ENCODE data around the gene AGPAT3.

Gene AGPAT3

DNA sequence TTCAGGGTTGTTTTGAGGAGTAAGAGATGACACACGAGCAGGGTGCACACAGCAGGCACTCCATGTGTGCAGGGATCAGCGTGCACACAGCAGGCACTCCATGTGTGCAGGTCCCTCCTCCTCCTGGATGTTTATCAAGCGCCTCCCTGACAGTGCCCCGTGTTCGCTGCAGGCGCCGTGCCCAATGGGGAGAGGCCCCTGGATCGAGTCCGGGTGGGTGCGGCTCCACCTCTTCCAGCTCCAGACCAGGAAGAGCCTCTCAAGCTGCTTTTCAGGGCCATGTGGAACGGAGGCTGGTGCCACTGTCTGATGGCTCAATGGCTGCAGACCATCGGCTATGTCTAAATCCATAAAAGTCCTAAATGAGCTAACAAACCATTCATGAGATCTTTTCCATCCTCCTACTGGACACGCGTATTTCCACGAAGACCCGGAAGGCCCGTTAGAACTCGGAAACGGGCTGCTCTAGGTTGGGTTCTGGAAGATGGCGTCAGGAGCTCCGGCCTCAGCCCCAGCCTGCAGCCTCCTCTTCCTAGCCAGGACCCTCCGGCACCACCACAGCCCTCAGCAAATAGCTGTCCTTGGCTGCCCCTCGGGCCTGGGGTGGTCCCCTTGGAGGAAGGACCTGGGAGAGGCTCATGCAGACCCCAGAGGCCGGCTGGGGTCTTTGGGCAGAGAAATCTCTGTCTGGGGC lies 39.6 kb upstream of the AGPAT3 start:
- Histone ChIP-seq H3K36me3 (ENCODE audit: control insufficient read depth, insufficient read depth, low read length) (no peaks in the 10 kb centered on the region), H3K4me3 (ENCODE audit: low read depth, low read length) (no peak overlapping the region), H3K9ac (ENCODE audit: low read depth, low read length) (no peak overlapping the region), H3K27me3 (ENCODE audit: control insufficient read depth, insufficient read depth, low read length) (no peaks in the 10 kb centered on the region), H3K9me3 (ENCODE audit: control insufficient read depth, insufficient read depth, low read length) (no peaks in the 10 kb centered on the region), H3K4me1 (ENCODE audit: control insufficient read depth, insufficient read depth, low read length) (no peaks in the 10 kb centered on the region)

DNA sequence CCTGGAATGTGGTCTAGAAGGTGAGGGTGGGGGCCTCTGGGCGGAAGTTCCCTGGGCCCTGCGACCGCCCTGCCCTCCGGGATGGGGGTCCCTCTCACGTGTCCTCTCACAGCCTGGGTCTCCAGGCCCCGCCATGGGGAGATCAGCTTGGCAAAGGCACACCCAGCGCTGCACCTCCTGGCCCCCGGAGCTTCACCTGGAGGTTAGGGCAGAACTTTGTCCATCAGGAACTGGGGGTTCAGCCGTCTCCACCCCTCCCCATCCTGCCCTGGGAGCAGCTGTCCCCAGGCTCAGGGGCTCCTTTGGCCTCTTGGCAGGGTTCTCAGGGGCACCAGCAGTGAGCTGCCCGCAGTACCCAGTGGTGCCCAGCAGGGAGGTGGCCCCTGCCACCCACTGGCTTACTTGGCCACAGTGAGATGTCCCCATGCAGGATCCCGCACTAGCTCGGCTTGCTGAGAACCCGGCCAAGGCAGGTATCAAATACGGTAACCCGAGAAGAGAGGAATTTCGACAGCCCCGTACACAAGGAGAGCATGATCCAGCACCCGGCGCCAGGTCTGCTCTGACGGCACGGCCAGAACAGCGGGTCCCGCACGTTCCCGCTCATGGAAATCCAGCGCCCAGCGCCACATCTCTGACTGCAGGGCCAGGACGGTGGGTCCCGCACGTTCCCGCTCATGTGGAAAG lies 38.9 kb upstream of the AGPAT3 start:
- Histone ChIP-seq H3K9me3 (ENCODE audit: control insufficient read depth, insufficient read depth, low read length) (no peaks in the 10 kb centered on the region), H3K4me3 (ENCODE audit: low read depth, low read length) (no peak overlapping the region), H3K27me3 (ENCODE audit: control insufficient read depth, insufficient read depth, low read length) (no peaks in the 10 kb centered on the region), H3K36me3 (ENCODE audit: control insufficient read depth, insufficient read depth, low read length) (no peaks in the 10 kb centered on the region), H3K4me1 (ENCODE audit: control insufficient read depth, insufficient read depth, low read length) (no peaks in the 10 kb centered on the region), H3K9ac (ENCODE audit: low read depth, low read length) (no peak overlapping the region)

DNA sequence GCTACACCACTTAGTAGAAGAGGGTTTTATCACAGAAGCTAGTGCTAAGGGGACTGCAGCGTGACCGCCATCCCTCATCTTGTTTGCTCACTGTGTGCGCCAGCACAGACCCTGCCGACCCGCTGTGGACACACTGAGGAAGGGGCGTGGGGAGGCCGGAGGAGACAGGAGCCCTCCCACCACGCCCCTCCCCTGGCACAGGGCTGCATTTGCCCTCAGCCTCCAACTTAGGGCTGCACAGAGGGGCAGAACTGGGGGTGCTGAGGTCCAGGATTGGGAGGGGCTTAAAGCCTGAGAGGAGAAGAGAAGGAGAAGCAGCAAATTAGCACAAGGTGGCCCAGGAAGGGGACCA lies 38.4 kb upstream of the AGPAT3 start:
- H3K9me3 ChIP-seq (ENCODE audit: control insufficient read depth, insufficient read depth, low read length): no peaks in the 10 kb centered on the region
- H3K4me3 ChIP-seq (ENCODE audit: low read depth, low read length): no peak overlapping the region
- no peaks in the 10 kb centered on the region for H3K4me1 ChIP-seq (ENCODE audit: control insufficient read depth, insufficient read depth, low read length)
- no peak overlapping the region for H3K9ac ChIP-seq (ENCODE audit: low read depth, low read length)
- H3K27me3 ChIP-seq (ENCODE audit: control insufficient read depth, insufficient read depth, low read length): no peaks in the 10 kb centered on the region
- H3K36me3 ChIP-seq (ENCODE audit: control insufficient read depth, insufficient read depth, low read length): no peaks in the 10 kb centered on the region

DNA sequence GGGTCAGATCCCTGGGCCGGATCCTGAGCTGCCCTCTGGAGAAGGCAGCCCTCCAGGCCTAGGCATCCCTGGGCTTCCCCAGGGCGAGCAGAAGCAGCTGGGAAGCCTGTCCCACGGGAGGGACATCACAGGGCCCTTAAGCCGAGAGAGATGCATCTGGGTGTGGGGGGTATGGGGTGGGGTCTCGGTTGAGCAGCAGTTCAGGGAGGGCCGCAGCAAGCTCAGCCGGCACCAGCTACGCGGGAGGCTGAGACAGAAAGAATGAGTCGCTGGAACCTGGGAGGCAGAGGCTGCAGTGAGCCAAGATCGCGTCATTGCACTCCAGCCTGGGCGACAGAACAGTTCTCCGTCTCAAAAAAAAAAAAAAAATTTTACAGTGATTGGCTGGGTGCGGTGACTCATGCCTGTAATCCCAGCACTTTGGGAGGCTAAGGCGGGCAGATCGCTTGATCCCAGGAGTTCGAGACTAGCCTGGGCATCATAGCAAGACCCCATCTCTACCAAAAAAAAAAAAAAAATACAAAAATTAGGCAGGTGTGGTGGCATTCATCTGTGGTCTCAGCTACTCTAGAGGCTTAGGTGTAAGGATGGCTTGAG lies 37.9 kb upstream of the AGPAT3 start:
- Histone ChIP-seq H3K4me3 (ENCODE audit: low read depth, low read length) (no peak overlapping the region), H3K9me3 (ENCODE audit: control insufficient read depth, insufficient read depth, low read length) (no peaks in the 10 kb centered on the region), H3K9ac (ENCODE audit: low read depth, low read length) (no peak overlapping the region), H3K36me3 (ENCODE audit: control insufficient read depth, insufficient read depth, low read length) (no peaks in the 10 kb centered on the region), H3K27me3 (ENCODE audit: control insufficient read depth, insufficient read depth, low read length) (no peaks in the 10 kb centered on the region), H3K4me1 (ENCODE audit: control insufficient read depth, insufficient read depth, low read length) (no peaks in the 10 kb centered on the region)

DNA sequence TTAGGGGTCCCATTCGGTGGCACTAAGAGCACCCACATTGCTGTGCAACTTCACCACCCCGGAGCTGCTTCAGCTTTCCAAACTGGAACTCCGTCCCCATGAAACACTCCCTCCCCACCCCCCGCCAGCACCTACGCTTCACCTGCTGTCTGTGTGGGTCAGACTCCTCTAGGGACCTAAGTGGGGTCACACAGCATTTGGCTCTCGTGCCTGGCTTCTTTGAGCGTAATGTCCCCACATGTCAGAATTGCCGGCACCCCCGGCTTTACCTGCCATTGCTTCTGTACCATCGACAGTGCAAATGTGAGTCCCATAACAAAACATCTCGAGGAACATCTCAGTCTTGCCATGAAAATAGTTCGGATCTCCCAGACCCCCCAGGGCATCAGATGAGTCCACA lies 35.9 kb upstream of the AGPAT3 start:
- Histone ChIP-seq H3K27me3 (ENCODE audit: control insufficient read depth, insufficient read depth, low read length) (no peaks in the 10 kb centered on the region), H3K36me3 (ENCODE audit: control insufficient read depth, insufficient read depth, low read length) (no peaks in the 10 kb centered on the region), H3K9ac (ENCODE audit: low read depth, low read length) (no peak overlapping the region), H3K4me1 (ENCODE audit: control insufficient read depth, insufficient read depth, low read length) (no peaks in the 10 kb centered on the region), H3K4me3 (ENCODE audit: low read depth, low read length) (no peak overlapping the region), H3K9me3 (ENCODE audit: control insufficient read depth, insufficient read depth, low read length) (no peaks in the 10 kb centered on the region)

GRCh38 chr21:43829575-43830119 lies 35.4 kb upstream of the AGPAT3 start:
- Histone ChIP-seq H3K4me1 (ENCODE audit: control insufficient read depth, insufficient read depth, low read length) (no peaks in the 10 kb centered on the region), H3K36me3 (ENCODE audit: control insufficient read depth, insufficient read depth, low read length) (no peaks in the 10 kb centered on the region), H3K9me3 (ENCODE audit: control insufficient read depth, insufficient read depth, low read length) (no peaks in the 10 kb centered on the region), H3K27me3 (ENCODE audit: control insufficient read depth, insufficient read depth, low read length) (no peaks in the 10 kb centered on the region), H3K4me3 (ENCODE audit: low read depth, low read length) (no peak overlapping the region), H3K9ac (ENCODE audit: low read depth, low read length) (no peak overlapping the region)

- no peaks in the 10 kb centered on the region for H3K9me3 ChIP-seq (ENCODE audit: control insufficient read depth, insufficient read depth, low read length)
Observed at GRCh38 chr21:43832158-43832550, 32.9 kb upstream of the AGPAT3 start.

DNA sequence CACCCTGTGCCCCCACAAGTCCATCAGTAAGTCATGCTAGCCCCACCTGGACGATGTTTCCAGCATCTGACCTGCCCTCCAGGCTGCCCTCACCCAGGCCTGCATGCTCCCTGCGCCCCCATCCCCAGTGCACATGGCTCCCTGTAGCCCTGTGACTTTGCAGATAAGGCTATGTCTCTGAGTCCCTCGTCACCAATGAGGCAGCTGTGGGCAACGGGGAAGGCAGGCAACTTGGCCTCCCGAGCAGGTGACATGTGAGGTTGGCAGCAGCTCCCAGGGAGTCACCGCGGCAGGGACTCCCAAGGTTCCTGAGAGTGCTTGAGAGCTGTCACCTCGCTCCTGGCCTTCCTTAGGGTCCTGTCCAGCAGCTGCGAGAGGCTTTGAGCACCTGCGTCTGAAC lies 32.4 kb upstream of the AGPAT3 start:
- H3K4me1 ChIP-seq (ENCODE audit: control insufficient read depth, insufficient read depth, low read length): no peaks in the 10 kb centered on the region
- no peaks in the 10 kb centered on the region for H3K27me3 ChIP-seq (ENCODE audit: control insufficient read depth, insufficient read depth, low read length)
- H3K9ac ChIP-seq (ENCODE audit: low read depth, low read length): no peak overlapping the region
- no peaks in the 10 kb centered on the region for H3K9me3 ChIP-seq (ENCODE audit: control insufficient read depth, insufficient read depth, low read length)
- H3K4me3 ChIP-seq (ENCODE audit: low read depth, low read length): no peak overlapping the region
- H3K36me3 ChIP-seq (ENCODE audit: control insufficient read depth, insufficient read depth, low read length): no peaks in the 10 kb centered on the region

More at GRCh38 chr21:43832158-43832550, 32.9 kb upstream of the AGPAT3 start:
- Histone ChIP-seq H3K27me3 (ENCODE audit: control insufficient read depth, insufficient read depth, low read length) (no peaks in the 10 kb centered on the region), H3K4me1 (ENCODE audit: control insufficient read depth, insufficient read depth, low read length) (no peaks in the 10 kb centered on the region), H3K9ac (ENCODE audit: low read depth, low read length) (no peak overlapping the region), H3K36me3 (ENCODE audit: control insufficient read depth, insufficient read depth, low read length) (no peaks in the 10 kb centered on the region), H3K4me3 (ENCODE audit: low read depth, low read length) (no peak overlapping the region)

DNA sequence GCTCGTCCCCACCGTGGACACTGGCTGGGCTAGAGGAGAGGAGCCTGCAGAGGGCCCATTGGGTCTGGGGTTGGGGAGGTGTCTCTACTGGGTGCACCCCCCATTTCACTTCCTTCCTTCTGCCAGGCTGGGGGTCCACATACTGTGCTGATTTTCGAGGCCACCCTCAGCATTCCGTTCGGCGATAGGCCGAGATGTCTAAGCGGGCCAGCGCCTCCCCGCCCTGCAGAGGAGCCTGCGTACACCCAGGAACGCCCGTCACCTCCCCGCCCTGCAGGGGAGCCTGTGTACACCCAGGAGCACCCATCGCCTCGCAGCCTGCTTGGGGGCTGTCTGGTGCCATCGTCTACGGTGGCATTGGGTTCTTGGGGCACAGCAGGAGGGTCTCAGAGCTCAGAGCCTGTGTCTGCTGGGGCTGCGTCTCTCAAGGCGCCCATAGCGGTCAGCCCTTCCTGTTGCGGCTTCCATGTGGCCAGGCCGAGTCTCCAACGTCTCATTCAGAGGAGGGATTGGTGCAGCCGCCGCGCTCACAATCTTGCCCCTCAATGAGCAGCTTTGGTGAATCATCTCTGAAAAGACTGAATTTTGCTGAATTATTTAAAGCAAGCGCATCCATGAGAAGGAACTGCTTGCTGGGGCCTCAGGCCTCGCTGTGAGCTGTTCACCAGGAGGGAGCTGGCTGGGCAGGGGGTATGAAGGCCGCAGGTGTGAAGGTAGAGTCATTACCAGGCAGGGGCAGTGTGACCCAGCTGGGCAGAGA lies 30.7 kb upstream of the AGPAT3 start:
- H3K4me1 ChIP-seq (ENCODE audit: control insufficient read depth, insufficient read depth, low read length): no peaks in the 10 kb centered on the region
- H3K27me3 ChIP-seq (ENCODE audit: control insufficient read depth, insufficient read depth, low read length): no peaks in the 10 kb centered on the region
- no peaks in the 10 kb centered on the region for H3K9me3 ChIP-seq (ENCODE audit: control insufficient read depth, insufficient read depth, low read length)
- no peaks in the 10 kb centered on the region for H3K36me3 ChIP-seq (ENCODE audit: control insufficient read depth, insufficient read depth, low read length)
- H3K4me3 ChIP-seq (ENCODE audit: low read depth, low read length): no peak overlapping the region
- no peak overlapping the region for H3K9ac ChIP-seq (ENCODE audit: low read depth, low read length)

DNA sequence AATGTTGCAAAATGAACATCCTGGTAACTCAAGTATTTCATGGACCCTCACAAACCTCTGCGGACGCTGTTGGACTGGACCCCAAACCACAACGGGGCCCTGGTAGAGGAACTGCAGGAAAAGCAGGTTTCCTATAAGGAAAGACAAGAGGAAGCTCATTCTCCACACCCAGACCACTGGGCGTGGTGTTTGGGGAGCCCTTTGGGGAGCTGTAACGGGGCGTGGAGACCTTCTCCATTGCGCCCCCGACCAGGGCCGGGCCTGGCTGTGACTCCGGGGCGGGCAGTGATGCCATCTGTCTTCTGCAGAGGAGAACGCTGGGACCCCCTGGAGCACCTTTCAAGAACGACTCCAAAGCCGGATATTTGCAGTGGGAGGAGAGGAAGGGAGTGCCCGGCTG lies 30.0 kb upstream of the AGPAT3 start:
- no peak overlapping the region for H3K4me3 ChIP-seq (ENCODE audit: low read depth, low read length)
- H3K36me3 ChIP-seq (ENCODE audit: control insufficient read depth, insufficient read depth, low read length): no peaks in the 10 kb centered on the region
- no peaks in the 10 kb centered on the region for H3K4me1 ChIP-seq (ENCODE audit: control insufficient read depth, insufficient read depth, low read length)
- no peaks in the 10 kb centered on the region for H3K9me3 ChIP-seq (ENCODE audit: control insufficient read depth, insufficient read depth, low read length)
- H3K9ac ChIP-seq (ENCODE audit: low read depth, low read length): no peak overlapping the region
- H3K27me3 ChIP-seq (ENCODE audit: control insufficient read depth, insufficient read depth, low read length): no peaks in the 10 kb centered on the region

DNA sequence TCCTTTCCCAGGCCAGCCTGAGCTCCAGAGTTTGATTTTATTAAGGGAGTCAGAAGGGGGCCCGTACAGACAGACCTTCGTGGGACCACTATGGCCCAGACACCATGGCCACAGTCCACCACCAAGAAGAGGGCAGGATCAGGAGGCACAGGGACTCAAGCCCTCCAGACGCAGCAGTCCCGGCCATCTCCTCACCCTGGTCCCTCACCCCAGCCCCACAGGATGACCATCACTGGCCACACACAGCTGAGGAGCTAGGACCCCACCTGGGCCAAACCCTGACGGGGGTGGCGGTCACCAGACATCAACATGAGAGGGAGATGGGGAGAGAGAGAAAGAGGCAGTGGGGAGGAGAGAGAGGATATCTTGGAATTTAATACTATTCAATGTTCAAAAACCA lies 29.2 kb upstream of the AGPAT3 start:
- H3K4me3 ChIP-seq (ENCODE audit: low read depth, low read length): no peak overlapping the region
- H3K9me3 ChIP-seq (ENCODE audit: control insufficient read depth, insufficient read depth, low read length): no peaks in the 10 kb centered on the region
- no peaks in the 10 kb centered on the region for H3K4me1 ChIP-seq (ENCODE audit: control insufficient read depth, insufficient read depth, low read length)
- no peaks in the 10 kb centered on the region for H3K36me3 ChIP-seq (ENCODE audit: control insufficient read depth, insufficient read depth, low read length)
- H3K27me3 ChIP-seq (ENCODE audit: control insufficient read depth, insufficient read depth, low read length): no peaks in the 10 kb centered on the region
- H3K9ac ChIP-seq (ENCODE audit: low read depth, low read length): no peak overlapping the region

Data from iPS-15b (cell line).